Measurements from ENCODE around the gene SDR42E2. TPM values are rescaled to one million over a fixed set of nuclear protein-coding genes. Genes with fewer than 3 reads are reported as not detected.

Gene SDR42E2
- total and polyA plus RNA-seq, 10 of the 15 experiments (the other 5 are each of a cell fraction or from before 2014, with no cell fraction given): 0.01 to 0.09 (median 0.08) TPM; not detected in 4

DNA sequence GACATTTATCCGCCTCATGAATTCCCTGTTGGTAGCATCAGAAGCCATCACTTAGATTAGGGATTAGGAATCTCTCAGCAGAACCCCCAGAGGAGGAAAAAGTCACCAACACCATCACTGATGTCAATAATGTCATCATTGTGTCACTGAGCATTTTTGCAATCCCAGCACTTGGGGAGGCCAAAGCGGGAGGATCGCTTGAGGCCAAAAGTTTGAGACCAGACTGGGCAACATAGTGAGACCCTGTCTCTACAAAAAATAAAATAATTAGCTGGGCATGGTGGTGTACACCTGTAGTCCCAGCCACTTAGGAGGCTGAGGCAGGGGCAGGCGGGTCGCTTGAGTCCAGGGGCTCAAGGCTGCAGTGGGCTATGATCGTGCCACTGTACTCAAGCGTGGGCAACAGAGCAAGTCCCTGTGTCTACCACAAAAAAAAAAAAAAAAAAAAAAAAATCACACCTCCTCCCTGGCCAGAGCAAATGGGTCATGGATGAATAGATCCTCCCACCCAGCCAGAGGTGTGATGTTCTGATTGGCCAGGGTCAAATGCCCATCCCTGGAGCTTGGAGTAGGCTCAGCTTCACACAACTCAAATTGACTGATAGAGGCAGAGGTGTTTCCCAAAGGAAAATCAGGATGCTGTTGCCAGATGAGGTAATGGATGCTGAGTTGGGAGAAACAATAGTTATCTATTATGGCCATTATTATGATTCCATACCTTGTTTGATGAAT lies 38.4 kb upstream of the SDR42E2 start:
- FAIRE-seq (no peak), ATAC-seq (no peak; the same call in 2 of the 3 replicates), DNase-seq (ENCODE audit: low read depth, low spot score) (no peak)
- BruUV-seq (replicated peaks): no TSS peak
- H2AFZ ChIP-seq (ENCODE audit: control insufficient read depth, low read depth, low read length): no peak overlapping the region
- H4K20me1 ChIP-seq (ENCODE audit: control insufficient read depth, insufficient read depth): no peaks in the 10 kb centered on the region
- no peak overlapping the region for H3K4me3 ChIP-seq
- no peaks in the 10 kb centered on the region for H3K36me3 ChIP-seq (ENCODE audit: control insufficient read depth in 2 of 2, insufficient read depth in 2 of 2, low read length in 1 of 2)
- SMC1A ChIA-PET (ENCODE audit: uncharacterized antibody, unreplicated experiment): no interaction called here
- CTCF ChIA-PET: interaction anchor here (0.6 kb wide), 3 partner anchors 10 to 71 kb away, joined by 4 read pairs; no protein-coding TSS in a partner anchor
- TF ChIP-seq IKZF1 (conservative IDR thresholded peaks at IDR 0.05): no peak
- 0 out of 2 replicates have a peak, but pooled peaks have one; percentile 11 for TF ChIP-seq ZNF384 (IDR thresholded peaks at IDR 0.05; ENCODE audit: borderline replicate concordance, low read depth, low read length)
- intact Hi-C loops (cut with micrococcal nuclease; ENCODE audit: unreplicated experiment): no loop called here
- no peaks in the 10 kb centered on the region for H3K79me2 ChIP-seq (ENCODE audit: control insufficient read depth, insufficient read depth, low read length)
- no peaks in the 10 kb centered on the region for H3K9me3 ChIP-seq (replicated peaks; ENCODE audit: control insufficient read depth, insufficient read depth, low read length)
- RAD21 ChIA-PET (ENCODE audit: unreplicated experiment): no interaction called here
- H3K27ac ChIP-seq (ENCODE audit: control insufficient read depth, insufficient read depth): no peak overlapping the region
- no peak overlapping the region for H3K9ac ChIP-seq (ENCODE audit: control insufficient read depth, insufficient read depth, low read length)
- no peak overlapping the region for H3K4me2 ChIP-seq (ENCODE audit: control insufficient read depth, insufficient read depth)
- H3K27me3 ChIP-seq (replicated peaks in 1 of 2; ENCODE audit: control insufficient read depth in 2 of 2, insufficient read depth in 2 of 2, low read length in 1 of 2): no peaks in the 10 kb centered on the region
- in situ Hi-C loops (cut with MboI): no loop called here
- POLR2A ChIA-PET: interaction anchor here (1.3 kb wide), 1 partner anchor 163 kb away, joined by 5 read pairs; no protein-coding TSS in a partner anchor
- H3K4me1 ChIP-seq (ENCODE audit: control insufficient read depth, insufficient read depth, low read length): no peaks in the 10 kb centered on the region
- 82% methylated on average over 6 of the region's 7 CpGs for WGBS (ENCODE audit: insufficient coverage, insufficient replicate concordance, low lambda C conversion rate, missing lambda C conversion rate)

DNA sequence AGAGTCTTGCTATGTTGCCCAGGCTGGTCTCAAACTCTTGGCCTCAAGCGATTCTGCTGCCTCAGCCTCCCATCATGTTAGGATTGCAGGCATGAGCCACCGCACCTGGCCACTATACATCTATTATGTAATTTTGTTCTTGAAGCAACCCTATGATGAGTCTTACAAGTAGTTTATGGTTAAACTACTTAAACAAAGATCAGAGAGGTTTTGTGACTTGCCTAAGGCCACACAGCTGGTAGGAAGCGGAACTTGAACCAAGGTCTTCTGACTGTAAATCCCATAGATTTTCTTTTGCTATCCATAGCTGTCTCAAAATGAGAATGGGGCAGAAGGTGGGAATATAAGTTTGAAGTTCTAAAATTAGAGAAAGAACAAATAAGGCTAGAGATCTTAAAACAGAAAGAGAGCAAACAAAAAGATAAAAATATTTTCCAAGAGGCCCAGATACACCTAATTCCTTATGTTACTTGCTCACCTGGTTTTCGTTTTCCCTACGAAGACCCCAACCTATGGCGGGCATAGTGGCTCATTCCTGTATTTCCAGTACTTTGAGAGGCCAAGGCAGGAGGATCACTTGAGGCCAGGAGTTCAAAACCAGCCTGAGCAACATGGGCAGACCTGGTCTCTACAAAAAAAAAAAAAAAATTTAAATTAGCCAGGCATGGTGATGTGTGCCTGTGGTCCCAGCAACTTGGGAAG lies 37.6 kb upstream of the SDR42E2 start:
- H3K4me1 ChIP-seq (ENCODE audit: control insufficient read depth, insufficient read depth, low read length): no peaks in the 10 kb centered on the region
- no peak overlapping the region for H3K9ac ChIP-seq (ENCODE audit: control insufficient read depth, insufficient read depth, low read length)
- CTCF ChIA-PET: interaction anchor here (0.6 to 1.0 kb wide), 3 partner anchors 11 to 70 kb away, joined by 3 to 4 read pairs (median 4); no protein-coding TSS in a partner anchor
- H3K27me3 ChIP-seq (replicated peaks in 1 of 2; ENCODE audit: control insufficient read depth in 2 of 2, insufficient read depth in 2 of 2, low read length in 1 of 2): no peaks in the 10 kb centered on the region
- DNase-seq (ENCODE audit: low read depth, low spot score) (no peak), FAIRE-seq (no peak), ATAC-seq (no peak)
- H3K9me3 ChIP-seq (replicated peaks; ENCODE audit: control insufficient read depth, insufficient read depth, low read length): no peaks in the 10 kb centered on the region
- H3K4me2 ChIP-seq (ENCODE audit: control insufficient read depth, insufficient read depth): no peak overlapping the region
- 62% methylated on average over 6 of the region's 6 CpGs for WGBS (ENCODE audit: insufficient coverage, insufficient replicate concordance, low lambda C conversion rate, missing lambda C conversion rate)
- no peaks in the 10 kb centered on the region for H3K36me3 ChIP-seq (ENCODE audit: control insufficient read depth in 2 of 2, insufficient read depth in 2 of 2, low read length in 1 of 2)
- POLR2A ChIA-PET: interaction anchor here (1.3 kb wide), 1 partner anchor 162 kb away, joined by 5 read pairs; no protein-coding TSS in a partner anchor
- H4K20me1 ChIP-seq (ENCODE audit: control insufficient read depth, insufficient read depth): no peaks in the 10 kb centered on the region
- no peak overlapping the region for H3K4me3 ChIP-seq
- no peak overlapping the region for H3K27ac ChIP-seq (ENCODE audit: control insufficient read depth, insufficient read depth)
- RAD21 ChIA-PET (ENCODE audit: unreplicated experiment): no interaction called here
- no peaks in the 10 kb centered on the region for H3K79me2 ChIP-seq (ENCODE audit: control insufficient read depth, insufficient read depth, low read length)
- in situ Hi-C loops (cut with MboI) (no loop called here), intact Hi-C loops (cut with micrococcal nuclease; ENCODE audit: unreplicated experiment) (no loop called here)
- BruUV-seq (replicated peaks): no TSS peak
- SMC1A ChIA-PET (ENCODE audit: uncharacterized antibody, unreplicated experiment): no interaction called here
- no peak overlapping the region for H2AFZ ChIP-seq (ENCODE audit: control insufficient read depth, low read depth, low read length)
- no peak for TF ChIP-seq SMARCA5 (IDR thresholded peaks at IDR 0.05)
- TF ChIP-seq ZNF207 (IDR thresholded peaks at IDR 0.05; ENCODE audit: borderline replicate concordance): no peak
- TF ChIP-seq, protein P1, sequence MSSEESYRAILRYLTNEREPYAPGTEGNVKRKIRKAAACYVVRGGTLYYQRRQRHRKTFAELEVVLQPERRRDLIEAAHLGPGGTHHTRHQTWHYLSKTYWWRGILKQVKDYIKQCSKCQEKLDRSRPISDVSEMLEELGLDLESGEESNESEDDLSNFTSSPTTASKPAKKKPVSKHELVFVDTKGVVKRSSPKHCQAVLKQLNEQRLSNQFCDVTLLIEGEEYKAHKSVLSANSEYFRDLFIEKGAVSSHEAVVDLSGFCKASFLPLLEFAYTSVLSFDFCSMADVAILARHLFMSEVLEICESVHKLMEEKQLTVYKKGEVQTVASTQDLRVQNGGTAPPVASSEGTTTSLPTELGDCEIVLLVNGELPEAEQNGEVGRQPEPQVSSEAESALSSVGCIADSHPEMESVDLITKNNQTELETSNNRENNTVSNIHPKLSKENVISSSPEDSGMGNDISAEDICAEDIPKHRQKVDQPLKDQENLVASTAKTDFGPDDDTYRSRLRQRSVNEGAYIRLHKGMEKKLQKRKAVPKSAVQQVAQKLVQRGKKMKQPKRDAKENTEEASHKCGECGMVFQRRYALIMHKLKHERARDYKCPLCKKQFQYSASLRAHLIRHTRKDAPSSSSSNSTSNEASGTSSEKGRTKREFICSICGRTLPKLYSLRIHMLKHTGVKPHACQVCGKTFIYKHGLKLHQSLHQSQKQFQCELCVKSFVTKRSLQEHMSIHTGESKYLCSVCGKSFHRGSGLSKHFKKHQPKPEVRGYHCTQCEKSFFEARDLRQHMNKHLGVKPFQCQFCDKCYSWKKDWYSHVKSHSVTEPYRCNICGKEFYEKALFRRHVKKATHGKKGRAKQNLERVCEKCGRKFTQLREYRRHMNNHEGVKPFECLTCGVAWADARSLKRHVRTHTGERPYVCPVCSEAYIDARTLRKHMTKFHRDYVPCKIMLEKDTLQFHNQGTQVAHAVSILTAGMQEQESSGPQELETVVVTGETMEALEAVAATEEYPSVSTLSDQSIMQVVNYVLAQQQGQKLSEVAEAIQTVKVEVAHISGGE (CRISPR knock-in tag; IDR thresholded peaks at IDR 0.05): no peak
- TF ChIP-seq NBN (IDR thresholded peaks at IDR 0.05): no peak
- no peak for TF ChIP-seq SIN3A (IDR thresholded peaks at IDR 0.05; ENCODE audit: low read depth, low read length)
- no peak for TF ChIP-seq RUNX3 (IDR thresholded peaks at IDR 0.05; ENCODE audit: low read length)
- no peak for TF ChIP-seq ZNF24 (IDR thresholded peaks at IDR 0.05)
- no peak for TF ChIP-seq IRF4 (IDR thresholded peaks at IDR 0.05; ENCODE audit: low read depth, low read length)
- TF ChIP-seq SRF (IDR thresholded peaks at IDR 0.05; ENCODE audit: low read depth in 2 of 2, low read length in 2 of 2): no peak
- no peak for TF ChIP-seq NR2C1 (IDR thresholded peaks at IDR 0.05)
- no peak for TF ChIP-seq ZNF274 (IDR thresholded peaks at IDR 0.05; ENCODE audit: insufficient read depth, insufficient read length)
- no peak for TF ChIP-seq TBL1XR1 (IDR thresholded peaks at IDR 0.05; ENCODE audit: low read depth, low read length)

Data from GM12878 (cell line).